GM12878 (cell line): ENCODE measurements around the gene ZG16B.

ENCODE experiments used
- EED ChIP-seq: sonication (generic); IDR thresholded peaks from 2 replicates; pipeline ENCODE4 v1.6.1; 2016; ENCODE audit warnings: antibody characterized with exemption, low read depth
- NR2C2 ChIP-seq: IDR thresholded peaks from 2 replicates; pipeline ENCODE4 v1.6.1; 2011; ENCODE audit warnings: borderline replicate concordance, low read depth; ENCODE audit not compliant: control insufficient read depth, insufficient read length
- POLR2A ChIP-seq: IDR thresholded peaks from 2 replicates; pipeline ENCODE4 v1.6.1; 2011; ENCODE audit warnings: low read depth, mild to moderate bottlenecking, low read length
- TF ChIP-seq, protein P1 (sequence below), 3 experiments: IDR thresholded peaks in 2 of 3; conservative IDR thresholded peaks in 1 of 3; 2 replicates each; pipeline ENCODE4 v1.5.1; 2011; ENCODE audit warnings: low read depth in 3 of 3, low read length in 3 of 3, mild to moderate bottlenecking in 3 of 3, control low read depth in 2 of 3, moderate library complexity in 2 of 3, inconsistent platforms in 1 of 3, mixed read lengths in 1 of 3; ENCODE audit not compliant: control insufficient read depth in 2 of 3, insufficient read depth in 1 of 3; ENCODE audit errors: extremely low read depth in 1 of 3

DNA sequence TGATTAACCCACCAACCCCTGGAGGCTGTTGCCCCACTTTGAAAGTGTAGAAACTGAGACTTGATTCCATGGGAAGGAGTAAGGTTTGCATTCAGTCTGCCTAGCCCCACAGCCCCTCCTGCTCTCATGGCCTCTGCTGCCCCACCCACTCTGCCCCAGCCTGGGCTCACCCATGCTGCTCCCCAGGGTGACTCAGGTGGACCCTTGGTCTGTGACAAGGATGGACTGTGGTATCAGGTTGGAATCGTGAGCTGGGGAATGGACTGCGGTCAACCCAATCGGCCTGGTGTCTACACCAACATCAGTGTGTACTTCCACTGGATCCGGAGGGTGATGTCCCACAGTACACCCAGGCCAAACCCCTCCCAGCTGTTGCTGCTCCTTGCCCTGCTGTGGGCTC is 25.4 kb upstream of the ZG16B start:
- TF ChIP-seq, protein P1, sequence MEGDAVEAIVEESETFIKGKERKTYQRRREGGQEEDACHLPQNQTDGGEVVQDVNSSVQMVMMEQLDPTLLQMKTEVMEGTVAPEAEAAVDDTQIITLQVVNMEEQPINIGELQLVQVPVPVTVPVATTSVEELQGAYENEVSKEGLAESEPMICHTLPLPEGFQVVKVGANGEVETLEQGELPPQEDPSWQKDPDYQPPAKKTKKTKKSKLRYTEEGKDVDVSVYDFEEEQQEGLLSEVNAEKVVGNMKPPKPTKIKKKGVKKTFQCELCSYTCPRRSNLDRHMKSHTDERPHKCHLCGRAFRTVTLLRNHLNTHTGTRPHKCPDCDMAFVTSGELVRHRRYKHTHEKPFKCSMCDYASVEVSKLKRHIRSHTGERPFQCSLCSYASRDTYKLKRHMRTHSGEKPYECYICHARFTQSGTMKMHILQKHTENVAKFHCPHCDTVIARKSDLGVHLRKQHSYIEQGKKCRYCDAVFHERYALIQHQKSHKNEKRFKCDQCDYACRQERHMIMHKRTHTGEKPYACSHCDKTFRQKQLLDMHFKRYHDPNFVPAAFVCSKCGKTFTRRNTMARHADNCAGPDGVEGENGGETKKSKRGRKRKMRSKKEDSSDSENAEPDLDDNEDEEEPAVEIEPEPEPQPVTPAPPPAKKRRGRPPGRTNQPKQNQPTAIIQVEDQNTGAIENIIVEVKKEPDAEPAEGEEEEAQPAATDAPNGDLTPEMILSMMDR (IDR thresholded peaks at IDR 0.05 in 2 of 3, conservative IDR thresholded peaks at IDR 0.05 in 1 of 3; ENCODE audit: control insufficient read depth in 2 of 3, extremely low read depth in 1 of 3, insufficient read depth in 1 of 3, low read depth in 3 of 3, low read length in 3 of 3) = no peak
- no peak for TF ChIP-seq EED
- TF ChIP-seq POLR2A = no peak
- TF ChIP-seq NR2C2 = no peak
